Activated CD4-positive, alpha-beta memory T cell treated with anti-CD3 and anti-CD28 coated beads for 36 hours (primary cell): ENCODE data around the gene RCSD1. TPM values are rescaled to one million over a fixed set of nuclear protein-coding genes. Genes with fewer than 3 reads are reported as not detected.

Experiments used
- CTCF ChIA-PET: fragments of 350-600 bp; sonication (Branson Sonifier 250); formaldehyde crosslinking; loops from one replicate; lab custom pipeline; 2021; ENCODE audit warnings: antibody characterized with exemption, inconsistent platforms; lab: Charles Lee
- POLR2A ChIA-PET: fragments of 350-600 bp; sonication (Branson Sonifier 250); formaldehyde crosslinking; loops from one replicate; lab custom pipeline; 2021; ENCODE audit warnings: antibody characterized with exemption; lab: Charles Lee
- DNase-seq: peaks from one replicate; pipeline ENCODE4 v3.0.0-alpha.2; 2020
- H3K27ac Mint-ChIP-seq: one replicate; pipeline ENCODE4 v1.8.0; 2021; ENCODE audit warnings: mixed read lengths
- H3K27me3 Mint-ChIP-seq: one replicate; pipeline ENCODE4 v1.8.0; 2021; ENCODE audit warnings: mixed read lengths
- H3K36me3 Mint-ChIP-seq: one replicate; pipeline ENCODE4 v1.8.0; 2021; ENCODE audit warnings: mixed read lengths
- H3K4me1 Mint-ChIP-seq: one replicate; pipeline ENCODE4 v1.8.0; 2021; ENCODE audit warnings: low read depth, mixed read lengths
- H3K4me3 Mint-ChIP-seq: one replicate; pipeline ENCODE4 v1.8.0; 2021; ENCODE audit warnings: mild to moderate bottlenecking, mixed read lengths
- H3K9me3 Mint-ChIP-seq: one replicate; pipeline ENCODE4 v1.8.0; 2021; ENCODE audit warnings: mixed read lengths
- intact Hi-C: fragments of 100-400 bp; cut with micrococcal nuclease; formaldehyde crosslinking; loops from one replicate; pipeline ENCODE4 v1.15.1; 2023
- total RNA-seq, 2 experiments: library from RNA; stranded (reverse); gene quantifications; one replicate each; pipeline ENCODE4 v1.2.3, GENCODE V29; 2021

The RCSD1 gene
- total RNA-seq, 2 experiments from 2014 or later = 61.7 to 65.8 TPM

DNA sequence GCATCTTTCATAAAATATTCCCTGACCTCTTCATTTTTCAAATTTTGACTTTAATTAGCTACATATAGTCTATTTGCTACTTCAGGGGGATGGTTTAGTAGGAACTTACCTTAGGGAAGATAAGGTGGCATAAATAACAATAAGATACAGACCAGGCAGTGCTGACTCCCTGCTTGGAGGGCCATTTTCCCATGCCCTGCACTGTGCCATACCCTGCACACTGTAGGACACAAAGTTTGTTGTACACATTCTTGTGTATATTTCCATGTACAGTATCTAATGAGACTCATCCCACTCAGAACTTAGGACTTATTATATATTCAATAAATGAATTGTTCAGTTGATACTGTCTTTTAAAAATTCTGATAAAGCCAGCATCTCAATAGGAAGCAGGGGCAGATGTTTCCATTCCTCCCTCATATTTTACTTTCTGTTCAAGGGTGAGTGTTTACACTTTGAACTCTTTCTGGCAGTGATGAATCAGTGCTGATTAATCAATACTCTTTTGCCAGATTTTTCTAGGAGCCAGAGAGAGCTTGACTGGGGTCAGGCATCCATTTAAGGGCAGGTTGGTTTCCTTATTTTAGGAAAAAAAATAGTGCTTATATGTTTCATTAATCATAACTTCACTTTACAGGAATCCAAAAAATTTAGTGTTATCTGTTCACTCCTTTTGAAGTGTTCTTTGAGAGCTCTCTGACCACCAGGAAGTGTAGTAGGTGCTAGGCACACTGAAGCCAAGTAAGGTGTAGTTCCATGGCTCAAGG lies 122.4 kb downstream of the RCSD1 start:
- ChIA-PET POLR2A (no interaction called here), CTCF (interaction anchor here (0.6 to 0.7 kb wide), 2 partner anchors 43 to 298 kb away, joined by 3 read pairs; no protein-coding TSS in a partner anchor)
- Mint-ChIP-seq H3K9me3 (no peaks in the 10 kb centered on the region), H3K4me3 (no peak overlapping the region), H3K4me1 (peaks cover 14% of the 10 kb centered on the region), H3K36me3 (no peaks in the 10 kb centered on the region), H3K27ac (peak overlapping the region; percentile 35), H3K27me3 (no peaks in the 10 kb centered on the region)
- intact Hi-C loops = loop anchor here (1.0 kb wide), 1 partner anchor 51 kb away; no protein-coding TSS in a partner anchor
- no peak for DNase-seq

- no peaks in the 10 kb centered on the region for H3K27me3 Mint-ChIP-seq
- POLR2A ChIA-PET = interaction anchor here (0.6 kb wide), 1 partner anchor 345 kb away, joined by 3 read pairs; no protein-coding TSS in a partner anchor
- no peaks in the 10 kb centered on the region for H3K36me3 Mint-ChIP-seq
- H3K27ac Mint-ChIP-seq = no peak overlapping the region
- DNase-seq = no peak
- no peak overlapping the region for H3K4me3 Mint-ChIP-seq
- no peaks in the 10 kb centered on the region for H3K9me3 Mint-ChIP-seq
- intact Hi-C loops = no loop called here
- H3K4me1 Mint-ChIP-seq = peaks cover 14% of the 10 kb centered on the region
- CTCF ChIA-PET = no interaction called here
Measured at GRCh38 chr1:167755654-167756053, 125.6 kb downstream of the RCSD1 start.

Other genes with a start within 250 kb of the RCSD1 start
- gene CD247, start 111.7 kb upstream of the RCSD1 start, total RNA-seq = 100 to 1,000 TPM; 105 to 114 TPM
- 10 to 100 TPM; 13.5 to 14.6 TPM for gene CREG1, start 76.5 kb upstream of the RCSD1 start, total RNA-seq
- 10 to 100 TPM; 21.9 to 23.0 TPM for gene MPZL1, start 91.8 kb downstream of the RCSD1 start, total RNA-seq